ENCODE results near the gene MARCHF10.
A peak's percentile ranks its signal among the peaks of the same experiment; 100 is the strongest.

MARCHF10 gene

DNA sequence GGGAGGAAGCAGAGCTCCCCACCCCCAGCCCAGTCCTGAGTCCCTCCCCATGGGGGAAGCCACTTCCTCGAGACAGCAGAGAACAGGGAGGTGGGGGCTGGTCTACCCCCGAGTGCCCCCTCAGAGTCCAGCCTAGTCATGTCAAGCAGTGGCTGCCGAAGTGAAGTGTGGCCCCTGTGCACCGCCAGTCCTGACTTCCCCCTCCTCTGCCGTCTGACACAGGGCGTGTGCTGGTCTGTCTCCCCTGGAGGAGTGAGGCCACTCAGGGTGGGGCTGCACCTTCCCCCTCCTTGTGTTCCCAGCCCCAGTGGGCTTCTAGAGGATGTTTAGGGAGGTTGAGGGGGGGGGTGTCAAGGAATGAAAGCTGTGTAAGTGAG lies 133.8 kb downstream of the MARCHF10 start:
- no peak for DNase-seq

DNA sequence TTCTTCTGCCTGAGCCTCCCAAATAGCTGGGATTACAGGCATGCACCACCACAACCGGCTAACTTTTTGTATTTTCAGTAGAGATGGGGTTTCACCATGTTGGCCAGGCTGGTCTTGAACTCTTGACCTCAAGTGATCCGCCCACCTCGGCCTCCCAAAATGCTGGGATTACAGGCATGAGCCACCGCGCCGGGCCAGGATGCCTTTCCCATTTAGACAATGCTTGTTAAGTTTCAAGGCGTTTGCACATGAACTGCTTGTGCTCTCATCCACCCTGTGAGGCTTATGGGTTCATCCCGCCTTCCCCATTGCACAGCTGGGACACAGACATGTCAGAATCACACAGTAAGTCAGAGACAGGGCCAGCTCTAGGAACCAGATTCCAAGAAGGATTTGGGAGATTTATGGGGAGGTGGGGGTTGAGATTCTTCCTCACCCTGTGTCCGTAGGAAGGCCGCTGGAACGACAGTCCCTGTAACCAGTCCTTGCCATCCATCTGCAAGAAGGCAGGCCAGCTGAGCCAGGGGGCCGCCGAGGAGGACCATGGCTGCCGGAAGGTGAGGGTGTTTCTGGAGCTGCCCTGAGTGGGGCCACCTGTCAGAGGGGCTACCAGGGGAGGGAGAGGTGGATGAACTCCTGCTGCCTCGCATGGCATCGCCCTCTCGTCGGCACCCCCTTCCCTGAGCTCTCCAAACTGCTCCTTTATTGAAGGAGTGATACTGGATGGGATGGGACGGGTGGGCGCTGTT lies 134.3 kb downstream of the MARCHF10 start:
- no peak for DNase-seq

DNA sequence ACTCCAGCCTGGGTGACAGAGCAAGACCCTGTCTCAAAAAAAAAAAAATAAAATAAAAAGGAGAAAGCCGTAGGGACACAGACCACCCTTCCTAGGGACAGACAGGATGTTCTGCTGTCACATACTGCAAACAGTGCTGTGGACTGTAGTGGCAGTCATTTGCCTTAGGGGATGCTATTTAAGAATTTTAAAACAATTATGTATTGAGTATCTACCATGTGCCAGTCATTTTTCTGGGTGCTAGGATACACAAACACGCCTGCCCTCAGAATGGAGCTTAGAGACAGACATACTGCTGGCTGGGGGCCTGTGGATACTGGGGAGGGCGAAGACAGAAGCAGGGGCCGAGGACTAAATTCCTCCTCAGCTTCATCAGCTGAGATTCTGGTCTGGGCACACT lies 135.2 kb downstream of the MARCHF10 start:
- no peak for DNase-seq

DNA sequence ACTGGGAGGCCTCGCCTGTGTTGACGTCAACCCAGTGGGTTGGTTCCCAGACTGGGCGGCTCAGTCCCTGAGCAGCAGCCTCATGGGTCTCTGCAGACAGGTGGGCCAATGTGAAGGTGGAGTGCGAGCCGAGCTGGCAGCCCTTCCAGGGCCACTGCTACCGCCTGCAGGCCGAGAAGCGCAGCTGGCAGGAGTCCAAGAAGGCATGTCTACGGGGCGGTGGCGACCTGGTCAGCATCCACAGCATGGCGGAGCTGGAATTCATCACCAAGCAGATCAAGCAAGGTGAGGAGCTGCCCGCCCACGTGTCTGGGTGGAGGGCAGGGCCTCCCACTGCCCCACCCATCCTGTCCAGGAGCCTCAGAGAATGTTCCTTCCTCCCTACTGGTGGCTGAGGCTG lies 136.6 kb downstream of the MARCHF10 start:
- DNase-seq = peak; percentile 64

DNA sequence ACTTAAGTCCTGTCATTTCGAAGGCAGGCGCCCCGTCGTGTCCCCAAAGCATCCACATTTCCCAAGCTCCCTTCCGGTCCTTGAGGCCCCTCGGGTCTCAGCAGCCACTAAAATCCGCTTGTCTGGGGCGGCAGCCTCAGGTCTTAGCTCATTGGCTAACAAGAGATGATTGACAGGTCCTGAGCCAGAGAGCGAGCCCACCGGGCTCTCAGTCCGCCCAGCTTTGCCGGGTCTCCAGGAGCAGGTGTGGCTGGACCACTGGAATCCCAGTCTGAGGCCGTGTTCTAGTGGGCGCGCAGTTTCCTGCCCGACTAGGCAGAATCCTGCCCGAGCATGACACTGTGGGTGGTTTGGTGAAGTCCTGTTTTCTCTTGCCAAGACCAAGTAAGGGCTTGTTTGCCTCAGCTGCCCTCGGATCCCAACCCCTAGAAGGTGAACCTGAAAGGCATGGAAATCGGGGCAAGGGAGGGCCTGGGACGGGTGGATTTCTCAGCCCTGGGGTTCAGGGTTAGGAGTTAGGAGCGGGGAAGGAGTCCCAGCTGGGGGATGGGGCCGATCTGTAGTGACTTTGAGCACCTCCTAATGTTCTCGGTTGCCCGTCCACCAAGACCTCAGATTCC lies 137.8 kb downstream of the MARCHF10 start:
- DNase-seq = no peak

DNA sequence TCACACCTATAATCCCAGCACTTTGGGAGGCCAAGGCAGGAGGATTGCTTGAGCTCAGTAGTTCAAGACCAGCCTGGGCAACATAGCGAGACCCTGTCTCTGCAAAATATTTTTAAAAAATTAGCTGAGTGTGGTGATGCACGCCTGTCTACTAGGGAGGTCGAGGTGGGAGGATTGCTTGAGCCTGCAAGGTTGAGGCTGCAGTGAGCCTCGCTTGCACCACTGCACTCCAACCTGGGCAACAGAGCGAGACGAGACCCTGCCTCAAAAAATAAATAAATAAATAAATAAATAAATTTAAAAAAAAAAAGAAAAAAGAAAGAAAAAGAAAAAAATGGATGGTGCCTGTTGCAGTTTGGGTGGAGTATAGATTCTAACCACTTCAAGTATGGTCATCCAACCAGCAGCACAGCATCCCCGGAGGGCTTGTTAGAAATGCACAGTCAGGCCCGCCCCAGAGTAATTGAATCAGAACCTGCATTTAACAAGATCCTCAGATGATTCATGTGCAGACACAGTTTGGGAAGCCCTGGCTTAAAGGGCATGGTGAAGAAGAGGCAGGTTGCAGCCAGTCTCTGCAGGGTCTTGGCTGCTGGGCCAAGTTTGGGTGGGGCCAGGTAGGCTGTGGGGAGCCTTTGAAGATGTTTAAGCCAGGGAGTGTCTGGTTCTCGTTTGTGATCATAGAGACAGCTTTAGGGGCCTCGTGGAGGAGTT lies 139.9 kb downstream of the MARCHF10 start:
- DNase-seq = no peak

DNA sequence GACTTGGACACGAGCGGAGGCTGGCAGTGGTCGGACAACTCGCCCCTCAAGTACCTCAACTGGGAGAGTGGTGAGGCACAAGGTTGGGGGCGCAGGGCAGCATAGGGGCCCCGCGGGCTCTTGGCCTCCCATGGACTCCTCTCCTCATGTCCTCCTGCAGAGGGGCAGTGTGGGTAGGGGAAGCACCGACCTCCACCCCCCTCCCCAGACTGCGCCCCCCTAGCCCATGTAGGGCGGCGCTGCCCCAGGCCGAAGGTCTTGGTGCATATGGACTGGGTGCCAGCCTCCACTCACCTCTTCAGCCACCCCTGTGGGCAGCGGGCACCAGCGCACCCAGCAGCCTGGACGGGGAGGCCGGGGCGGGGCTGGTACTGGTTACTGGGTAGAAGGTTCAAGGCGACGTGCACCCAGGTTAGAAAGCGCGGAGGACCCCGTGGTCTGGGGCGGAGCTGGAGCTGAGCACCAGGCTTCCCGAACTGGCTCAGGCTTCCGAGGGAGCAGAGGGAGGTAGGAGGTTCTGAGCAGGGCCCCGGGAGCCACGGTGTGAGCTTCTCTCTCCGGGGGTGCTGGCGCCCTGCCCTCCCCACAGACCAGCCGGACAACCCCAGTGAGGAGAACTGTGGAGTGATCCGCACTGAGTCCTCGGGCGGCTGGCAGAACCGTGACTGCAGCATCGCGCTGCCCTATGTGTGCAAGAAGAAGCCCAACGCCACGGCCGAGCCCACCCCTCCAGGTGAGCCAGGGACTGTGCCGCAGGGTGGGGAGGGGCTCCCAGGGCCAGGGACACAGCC lies 141.1 kb downstream of the MARCHF10 start:
- DNase-seq = no peak

DNA sequence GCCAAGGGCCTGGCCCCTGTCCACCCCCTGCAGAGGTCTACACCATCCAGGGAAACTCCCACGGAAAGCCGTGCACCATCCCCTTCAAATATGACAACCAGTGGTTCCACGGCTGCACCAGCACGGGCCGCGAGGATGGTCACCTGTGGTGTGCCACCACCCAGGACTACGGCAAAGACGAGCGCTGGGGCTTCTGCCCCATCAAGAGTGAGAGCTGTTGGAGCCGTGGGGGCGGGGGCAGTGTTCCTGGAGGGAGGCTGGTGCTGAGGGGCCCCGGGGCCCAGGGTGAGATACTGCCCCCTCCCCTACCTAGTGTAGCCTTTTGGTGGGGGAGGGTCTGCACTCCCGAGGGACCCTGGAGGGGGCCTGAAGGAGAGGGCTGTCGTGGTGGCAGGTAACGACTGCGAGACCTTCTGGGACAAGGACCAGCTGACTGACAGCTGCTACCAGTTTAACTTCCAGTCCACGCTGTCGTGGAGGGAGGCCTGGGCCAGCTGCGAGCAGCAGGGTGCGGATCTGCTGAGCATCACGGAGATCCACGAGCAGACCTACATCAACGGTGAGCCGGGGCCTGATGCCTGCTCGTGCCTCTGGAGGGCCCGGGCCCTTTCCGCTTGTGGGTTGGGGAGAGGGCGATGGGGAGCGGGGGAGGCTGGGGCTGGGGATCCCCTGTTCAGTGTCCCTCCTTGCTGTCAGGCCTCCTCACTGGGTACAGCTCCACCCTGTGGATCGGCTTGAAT lies 141.9 kb downstream of the MARCHF10 start:
- no peak for DNase-seq

DNA sequence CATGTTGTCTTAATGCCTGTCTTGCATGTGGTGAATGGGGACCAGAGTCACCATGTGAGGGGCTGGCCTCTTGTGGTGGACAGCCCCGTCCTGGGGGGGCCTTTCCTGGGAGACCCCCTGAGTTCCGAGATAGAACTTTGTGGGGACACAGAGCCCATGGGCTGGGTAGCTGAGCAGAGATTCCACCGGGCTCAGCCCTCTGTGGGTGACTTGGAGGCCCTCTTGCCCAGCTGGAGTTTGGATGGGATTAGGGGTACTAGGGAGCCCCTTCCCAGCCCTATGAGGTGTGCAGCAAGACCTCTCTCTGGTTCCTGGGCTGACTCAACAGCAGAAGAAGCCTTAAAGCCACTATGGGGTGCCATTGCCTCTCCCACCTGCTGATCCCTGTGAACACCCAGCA lies 142.5 kb downstream of the MARCHF10 start:
- no peak for DNase-seq

DNA sequence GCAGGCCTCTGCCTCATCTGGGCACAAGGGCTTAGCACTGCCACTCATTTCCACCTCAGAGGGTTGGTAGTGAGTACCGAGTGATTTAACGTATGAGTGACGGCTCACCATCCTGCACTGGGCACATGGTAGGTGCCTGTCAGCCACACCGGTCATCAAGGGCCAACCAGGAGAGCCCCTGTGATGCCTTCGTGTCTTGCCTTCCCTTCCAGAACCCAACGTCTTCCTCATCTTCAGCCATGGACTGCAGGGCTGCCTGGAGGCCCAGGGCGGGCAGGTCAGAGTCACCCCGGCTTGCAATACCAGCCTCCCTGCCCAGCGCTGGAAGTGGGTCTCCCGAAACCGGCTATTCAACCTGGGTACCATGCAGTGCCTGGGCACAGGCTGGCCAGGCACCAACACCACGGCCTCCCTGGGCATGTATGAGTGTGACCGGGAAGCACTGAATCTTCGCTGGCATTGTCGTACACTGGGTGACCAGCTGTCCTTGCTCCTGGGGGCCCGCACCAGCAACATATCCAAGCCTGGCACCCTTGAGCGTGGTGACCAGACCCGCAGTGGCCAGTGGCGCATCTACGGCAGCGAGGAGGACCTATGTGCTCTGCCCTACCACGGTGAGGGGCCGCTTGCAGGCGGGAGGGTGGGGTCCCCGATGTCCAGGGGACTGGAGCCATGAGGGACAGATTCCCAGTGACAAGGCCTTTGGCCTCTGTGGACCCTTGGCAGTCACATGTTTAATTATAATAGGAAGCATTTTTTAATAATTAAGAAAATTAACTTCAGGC lies 143.6 kb downstream of the MARCHF10 start:
- DNase-seq = no peak

DNA sequence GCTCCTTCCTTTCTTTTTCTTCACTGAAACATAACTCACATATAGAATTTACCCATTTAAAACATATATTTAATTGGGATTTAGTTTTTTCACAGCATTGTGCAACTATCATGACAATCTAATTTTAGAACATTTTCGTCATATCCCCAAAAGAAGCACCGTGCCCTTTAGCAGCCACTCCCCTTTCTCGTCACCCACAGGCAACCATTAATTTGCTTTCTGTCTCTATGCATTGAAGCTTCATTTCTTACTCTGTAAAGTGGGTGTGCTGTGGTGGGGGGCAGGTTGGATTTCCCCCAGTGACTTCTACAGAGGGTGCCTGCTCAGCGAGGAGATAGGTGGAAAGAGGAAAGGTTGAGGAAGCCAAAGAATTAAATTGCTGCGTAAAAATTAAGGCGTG lies 144.8 kb downstream of the MARCHF10 start:
- DNase-seq = no peak

DNA sequence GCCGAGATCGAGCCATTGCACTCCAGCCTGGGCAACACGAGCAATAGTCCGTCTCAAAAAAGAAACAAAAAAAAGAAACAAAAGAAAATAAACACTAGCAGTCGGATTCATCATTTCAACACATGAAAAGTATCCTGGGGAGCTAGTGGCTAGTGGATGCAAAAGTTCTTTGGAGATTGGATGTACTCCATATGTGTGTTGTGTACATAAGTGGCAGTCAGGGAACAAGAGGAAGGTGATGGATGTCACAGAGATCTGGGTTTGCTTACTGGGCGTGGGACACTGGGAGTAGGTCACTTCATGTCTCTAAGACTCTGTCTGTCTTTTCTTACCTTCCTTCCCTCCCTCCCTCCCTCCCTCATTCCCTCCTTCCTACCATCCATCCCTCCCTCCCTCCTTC lies 145.3 kb downstream of the MARCHF10 start:
- DNase-seq = no peak

DNA sequence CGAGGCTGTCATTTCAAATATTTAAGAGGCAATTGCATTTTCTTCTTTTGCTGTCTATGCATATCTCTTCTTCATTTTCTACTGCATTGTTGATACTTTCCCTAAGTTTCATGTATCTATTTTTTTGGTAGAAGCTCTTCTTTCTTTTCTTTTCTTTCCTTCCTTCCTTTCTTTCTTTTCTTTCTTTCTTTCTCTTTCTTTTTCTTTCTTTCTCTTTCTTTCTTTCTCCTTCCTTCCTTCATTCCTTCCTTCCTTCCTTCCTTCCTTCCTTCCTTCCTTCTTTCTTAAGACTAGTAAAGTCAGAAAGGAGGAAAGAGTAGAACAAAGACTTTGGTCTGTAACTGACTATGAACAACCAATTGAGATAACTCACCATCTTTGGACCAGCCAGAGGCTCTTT lies 146.8 kb downstream of the MARCHF10 start:
- DNase-seq = no peak

DNA sequence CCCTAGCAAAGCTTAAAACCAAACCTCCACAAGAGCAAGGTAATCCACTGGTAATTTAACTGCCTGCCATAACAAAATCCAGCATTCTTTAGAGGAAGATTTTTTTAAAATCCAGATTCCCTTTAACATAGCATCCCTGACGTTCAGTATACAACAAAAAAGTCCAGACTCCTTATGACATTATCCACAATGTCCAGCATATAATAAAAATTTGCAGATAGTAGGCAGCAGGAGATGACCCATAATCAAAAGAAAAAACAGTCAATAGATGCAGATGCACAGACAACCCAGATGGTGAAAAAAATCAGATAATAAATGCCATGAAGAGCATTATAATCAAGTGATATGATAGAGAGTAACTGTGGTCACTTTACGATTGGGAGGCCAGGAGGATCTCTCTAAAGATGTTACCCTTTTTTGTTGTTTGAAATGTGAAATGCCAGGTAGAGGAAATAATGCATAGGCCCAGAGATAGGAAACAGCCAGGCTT lies 147.4 kb downstream of the MARCHF10 start:
- DNase-seq = no peak

DNA sequence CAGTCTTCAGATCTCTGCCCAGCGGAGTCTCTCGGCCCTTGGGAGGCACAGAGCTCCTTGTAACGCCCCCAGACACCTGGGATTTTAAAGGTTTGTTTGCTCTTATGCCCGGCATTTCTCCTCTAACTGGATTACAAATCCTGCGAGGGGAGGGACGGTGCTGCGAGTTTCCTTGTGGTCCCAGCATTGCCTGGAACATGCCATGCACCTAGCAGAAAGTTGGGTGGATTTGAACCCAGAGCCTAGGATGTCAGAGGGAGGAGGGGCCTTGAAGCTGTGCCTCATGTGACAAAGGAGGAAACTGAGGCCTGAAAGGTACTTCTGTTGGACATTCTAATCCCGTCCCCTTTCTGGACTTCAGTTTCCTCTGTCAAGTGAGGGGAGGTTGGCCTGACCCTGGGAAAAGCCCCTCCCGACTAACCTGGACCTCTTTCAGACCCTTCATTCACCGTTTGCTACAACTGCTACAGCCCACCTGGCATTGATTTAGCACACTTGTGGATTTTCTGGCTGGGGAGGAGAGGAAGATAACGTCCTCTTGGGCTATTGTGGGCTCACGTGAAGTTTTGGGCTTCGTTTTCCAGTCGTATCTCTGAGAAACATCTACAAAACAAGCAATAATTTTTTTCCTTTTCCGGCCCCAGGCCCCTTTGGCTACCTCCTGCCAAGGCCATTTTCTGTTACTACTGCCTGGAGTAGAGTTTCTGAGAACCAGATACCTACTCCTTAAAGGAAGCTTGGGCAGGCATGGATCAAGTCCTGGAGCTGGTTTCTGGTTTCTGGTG lies 149.8 kb downstream of the MARCHF10 start:
- no peak for DNase-seq

DNA sequence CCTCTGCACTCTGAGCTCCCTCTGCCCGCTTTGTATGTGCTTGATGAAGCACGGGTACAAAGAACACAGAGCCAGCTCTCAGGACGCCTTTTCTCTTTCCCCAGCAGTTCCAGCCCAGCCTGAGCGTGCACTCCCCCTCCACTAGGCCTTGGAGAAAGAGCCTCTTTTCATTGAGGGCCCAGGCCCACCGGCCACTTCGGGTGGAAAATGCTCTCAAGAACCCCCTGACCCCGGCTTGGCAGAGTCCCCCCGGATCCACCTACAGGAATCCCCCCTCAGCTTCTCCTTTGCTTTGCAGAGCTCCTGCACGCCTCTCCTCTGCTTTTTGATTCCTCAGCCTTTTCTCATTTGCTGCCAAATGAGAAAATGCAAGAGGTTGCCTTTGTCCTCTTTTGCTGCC lies 150.4 kb downstream of the MARCHF10 start:
- no peak for DNase-seq

DNA sequence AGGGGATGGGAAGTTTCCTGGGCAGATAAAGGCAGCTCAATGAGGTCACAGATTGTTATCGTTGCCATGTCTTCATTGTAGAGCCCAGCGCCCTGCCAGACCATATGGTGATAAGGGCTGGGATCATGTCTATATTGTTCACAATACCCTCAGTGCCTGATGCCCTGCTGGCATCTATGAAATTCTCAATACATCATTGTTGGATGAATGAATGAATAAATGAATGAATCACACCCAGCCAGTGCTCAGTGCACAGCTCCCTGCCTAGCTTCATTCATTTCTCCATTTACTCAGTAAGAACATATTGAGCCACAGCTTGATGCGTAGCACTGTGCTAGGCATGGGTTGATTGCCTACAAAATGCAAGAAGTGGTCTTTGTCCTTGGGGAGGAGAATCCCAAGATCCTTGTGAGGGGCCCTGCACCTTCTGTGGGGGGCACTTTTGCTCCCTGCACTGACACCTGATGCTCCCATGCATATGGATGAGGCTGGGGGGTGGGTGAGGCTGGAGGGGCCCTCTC lies 150.9 kb downstream of the MARCHF10 start:
- DNase-seq = no peak

DNA sequence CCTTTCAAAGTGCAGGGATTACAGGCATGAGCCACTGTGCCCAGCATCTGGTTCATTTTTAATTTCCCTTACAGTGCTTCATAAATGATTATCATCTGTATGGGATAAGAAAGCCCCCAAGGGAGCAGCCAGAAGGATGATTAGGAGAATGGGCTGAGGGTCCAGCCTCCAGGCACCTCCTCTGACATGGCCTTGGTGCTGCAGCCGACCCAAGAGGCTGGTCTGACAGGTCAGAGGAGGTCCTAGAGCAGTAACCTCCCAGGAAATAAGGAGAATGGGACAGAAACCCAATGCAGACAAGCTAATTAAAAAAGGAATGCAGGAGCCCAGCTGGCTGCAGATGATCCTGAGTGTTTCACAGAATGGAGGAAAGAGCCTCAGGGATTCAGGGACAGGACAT lies 151.7 kb downstream of the MARCHF10 start:
- DNase-seq = no peak

DNA sequence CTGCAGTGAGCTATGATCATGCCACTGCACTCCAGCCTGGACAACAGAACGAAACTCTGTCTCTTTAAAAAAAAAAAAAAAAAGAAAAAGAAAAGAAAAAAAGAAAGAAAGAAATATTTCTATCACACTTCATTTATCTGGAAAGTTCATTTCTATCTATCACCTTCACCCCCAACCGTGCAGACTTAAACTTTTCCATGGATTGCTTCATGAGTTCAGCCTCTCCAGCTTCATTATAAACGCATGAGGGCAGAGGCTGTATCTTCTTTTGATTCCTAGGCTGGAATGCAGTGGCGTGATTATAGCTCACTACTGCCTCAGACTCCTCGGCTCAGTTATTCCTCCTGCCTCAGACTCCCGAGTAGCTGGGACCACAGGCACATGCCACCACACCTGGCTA lies 152.5 kb downstream of the MARCHF10 start:
- DNase-seq = no peak
